GM12878 (cell line): ENCODE results near the gene AANAT. TPM values are rescaled to one million over a fixed set of nuclear protein-coding genes. Genes with fewer than 3 reads are reported as not detected.

Experiments
- ATAC-seq: fragments of 200-7000 bp; cut with Tn5 transposase; 3 replicates; pipeline ENCODE4 v1.9.1; 2020; ENCODE audit warnings: mild to moderate bottlenecking, moderate library complexity
- BruUV-seq: library from RNA; stranded (reverse); fragments of 400-500 nt; replicated peaks from 2 replicates; lab custom pipeline; 2021; lab: Mats Ljungman, UMichigan
- CTCF ChIA-PET: fragments of 300-600 bp; sonication (Branson Sonifier 250); formaldehyde crosslinking; extraction: SDS; loops from one replicate; lab custom pipeline; 2021; ENCODE audit warnings: inconsistent platforms; lab: Yijun Ruan, JAX
- POLR2A ChIA-PET: fragments of 350-600 bp; formaldehyde crosslinking; extraction: SDS; loops from one replicate; lab custom pipeline; 2021; ENCODE audit warnings: inconsistent platforms; lab: Charles Lee
- RAD21 ChIA-PET: fragments of 300-600 bp; sonication (Branson Sonifier 250); formaldehyde crosslinking; loops from one replicate; lab custom pipeline; 2023; ENCODE audit warnings: antibody characterized with exemption; ENCODE audit not compliant: unreplicated experiment; lab: Charles Lee
- SMC1A ChIA-PET: fragments of 300-600 bp; sonication (Branson Sonifier 250); formaldehyde crosslinking; loops from one replicate; lab custom pipeline; 2023; ENCODE audit not compliant: unreplicated experiment, uncharacterized antibody; lab: Charles Lee
- DNase-seq: peaks from one replicate; pipeline ENCODE4 v3.0.0-alpha.2; 2011; ENCODE audit warnings: low read depth, low spot score
- FAIRE-seq: peaks from 3 replicates; lab custom pipeline; 2011; peaks lifted over from hg19 to GRCh38; lab: Jason Lieb, UNC
- H2AFZ ChIP-seq: 2 replicates; pipeline ENCODE4 v1.6.0; 2011; ENCODE audit warnings: low read depth, low read length, control low read depth; ENCODE audit not compliant: control insufficient read depth
- H3K27ac ChIP-seq: 2 replicates; pipeline ENCODE4 v1.5.1; 2011; ENCODE audit warnings: control low read depth; ENCODE audit not compliant: control insufficient read depth, insufficient read depth
- H3K27me3 ChIP-seq, 2 experiments: replicated peaks in 1 of 2; 2 replicates each; pipeline versions ENCODE4 v1.6.0 to v1.6.1; 2011; ENCODE audit warnings: low read length in 1 of 2; ENCODE audit not compliant: control insufficient read depth in 2 of 2, insufficient read depth in 2 of 2
- H3K36me3 ChIP-seq, 2 experiments: 2 replicates each; pipeline ENCODE4 v1.5.1; 2011; ENCODE audit warnings: low read length in 1 of 2; ENCODE audit not compliant: control insufficient read depth in 2 of 2, insufficient read depth in 2 of 2
- H3K4me1 ChIP-seq: 2 replicates; pipeline ENCODE4 v1.6.1; 2011; ENCODE audit warnings: mild to moderate bottlenecking, low read length, moderate library complexity, mixed read lengths; ENCODE audit not compliant: control insufficient read depth, insufficient read depth
- H3K4me2 ChIP-seq: 2 replicates; pipeline ENCODE4 v1.6.0; 2011; ENCODE audit warnings: control low read depth; ENCODE audit not compliant: control insufficient read depth, insufficient read depth
- H3K4me3 ChIP-seq: fragments of 200-600 bp; sonication (generic); 2 replicates; pipeline ENCODE4 v1.5.1; 2016
- H3K79me2 ChIP-seq: 2 replicates; pipeline ENCODE4 v1.6.0; 2011; ENCODE audit warnings: low read length; ENCODE audit not compliant: control insufficient read depth, insufficient read depth
- H3K9ac ChIP-seq: 2 replicates; pipeline ENCODE4 v1.8.0; 2011; ENCODE audit warnings: low read length, control low read depth, mixed read lengths; ENCODE audit not compliant: control insufficient read depth, insufficient read depth
- H3K9me3 ChIP-seq: replicated peaks from 3 replicates; pipeline ENCODE4 v1.5.1; 2011; ENCODE audit warnings: mild to moderate bottlenecking, low read length; ENCODE audit not compliant: control insufficient read depth, insufficient read depth
- H4K20me1 ChIP-seq: 2 replicates; pipeline ENCODE4 v1.6.0; 2011; ENCODE audit not compliant: control insufficient read depth, insufficient read depth
- CUX1 ChIP-seq: IDR thresholded peaks from 2 replicates; pipeline ENCODE4 v1.6.1; 2012; ENCODE audit warnings: improper control_type of control experiment, low read depth, low read length; ENCODE audit not compliant: insufficient replicate concordance
- EED ChIP-seq: sonication (generic); IDR thresholded peaks from 2 replicates; pipeline ENCODE4 v1.6.1; 2016; ENCODE audit warnings: antibody characterized with exemption, low read depth
- IKZF1 ChIP-seq: fragments of 450-650 bp; conservative IDR thresholded peaks from 2 replicates; pipeline ENCODE4 v1.6.1; 2017; ENCODE audit warnings: antibody characterized with exemption, mild to moderate bottlenecking
- NR2F1 ChIP-seq: fragments of 450-650 bp; conservative IDR thresholded peaks from 2 replicates; pipeline ENCODE4 v1.6.1; 2017; ENCODE audit warnings: mild to moderate bottlenecking
- PRDM15 ChIP-seq: fragments of 450-650 bp; formaldehyde crosslinking; IDR thresholded peaks from 2 replicates; pipeline ENCODE4 v1.4.0; 2020; ENCODE audit warnings: mild to moderate bottlenecking, moderate library complexity
- RFX5 ChIP-seq: IDR thresholded peaks from 2 replicates; pipeline ENCODE4 v1.6.1; 2011; ENCODE audit warnings: low read depth, low read length, improper control_type of control experiment
- STAT3 ChIP-seq: IDR thresholded peaks from 2 replicates; pipeline ENCODE4 v1.6.1; 2011; ENCODE audit warnings: low read depth, low read length, improper control_type of control experiment
- WRNIP1 ChIP-seq: IDR thresholded peaks from 2 replicates; pipeline ENCODE4 v1.6.1; 2011; ENCODE audit warnings: low read depth, low read length, improper control_type of control experiment, borderline replicate concordance
- ZNF592 ChIP-seq: fragments of 450-650 bp; IDR thresholded peaks from 2 replicates; pipeline ENCODE4 v1.6.1; 2017; ENCODE audit warnings: mild to moderate bottlenecking, moderate library complexity
- WGBS: methylation state at CpG from one replicate; pipeline ENCODE4 v1.1.6; 2016; ENCODE audit warnings: low lambda C conversion rate; ENCODE audit not compliant: insufficient replicate concordance, insufficient coverage; ENCODE audit errors: missing lambda C conversion rate; 5-methylcytosine and 5-hydroxymethylcytosine counted together
- in situ Hi-C: fragments of 300-500 bp; cut with MboI; formaldehyde crosslinking; loops from 9 replicates; pipeline ENCODE4 v1.14.3; 2018; ENCODE audit warnings: mixed read lengths
- intact Hi-C: fragments of 100-400 bp; cut with micrococcal nuclease; formaldehyde crosslinking; loops from one replicate; pipeline ENCODE4 v1.14.2; 2022; ENCODE audit not compliant: unreplicated experiment
- polyA plus RNA-seq, 11 experiments: library from polyadenylated mRNA; depleted of rRNA in 4 of 11; unstranded in 6 of 11; stranded (reverse) in 5 of 11; fragments of >200 nt; fragmentation: Nextera tagmentation in 4 of 11; fragmentation: Illumina TruSeq in 1 of 11; extraction: Ambion mirVana in 4 of 11; extraction: Trizol in 1 of 11; gene quantifications; 1 replicate in 1 of 11; 2 replicates in 10 of 11; pipeline versions ENCODE4 v1.2.1 to v1.2.3, GENCODE V29; 2011 to 2016; ENCODE audit warnings: inconsistent platforms in 2 of 11, missing spikeins in 2 of 11, low read depth in 1 of 11
- total RNA-seq, 4 experiments: library from RNA; depleted of rRNA in 3 of 4; stranded (reverse); fragments of >200 nt in 3 of 4; fragmentation: Illumina TruSeq in 1 of 4; extraction: Trizol in 1 of 4; gene quantifications; 2 replicates each; pipeline versions ENCODE4 v1.2.1 to v1.2.3, GENCODE V29; 2013 to 2021

Gene AANAT
- total and polyA plus RNA-seq, 10 of the 15 experiments (the other 5 are each of a cell fraction or from before 2014, with no cell fraction given): 0.23 TPM; not detected in 9

GRCh38 chr17:76479515-76480060, 12.2 kb downstream of the AANAT start:
- Histone ChIP-seq H3K4me1 (peaks cover 43% of the 10 kb centered on the region), H3K27me3 (no peaks in the 10 kb centered on the region), H3K36me3 (peaks cover 2 to 5% of the 10 kb centered on the region in 2 experiments; a peak in 2 of 4 replicates), H2AFZ (no peak overlapping the region), H3K79me2 (peaks cover 8% of the 10 kb centered on the region; the same call in 1 of the 2 replicates), H3K27ac (no peak overlapping the region; the same call in 1 of the 2 replicates), H3K9ac (no peak overlapping the region; the same call in 1 of the 2 replicates), H3K4me2 (peak overlapping the region; percentile 54), H3K9me3 (no peaks in the 10 kb centered on the region), H4K20me1 (no peaks in the 10 kb centered on the region), H3K4me3 (no peak overlapping the region)
- in situ Hi-C loops: no loop called here
- no peak for FAIRE-seq
- no TSS peak for BruUV-seq
- RAD21 ChIA-PET: interaction anchor here (0.5 to 3.7 kb wide), 8 partner anchors 12 to 574 kb away, joined by 3 to 50 read pairs (median 6); partner anchors contain the start of genes AANAT and RHBDF2
- ATAC-seq: no peak
- DNase-seq: no peak
- POLR2A ChIA-PET: interaction anchor here (0.5 to 6.9 kb wide), 3 partner anchors 14 to 34 kb away, joined by 6 to 101 read pairs (median 49); partner anchors contain the start of gene RHBDF2
- SMC1A ChIA-PET: interaction anchor here (0.7 to 12.0 kb wide), 4 partner anchors 9 to 28 kb away, joined by 3 to 115 read pairs (median 28); partner anchors contain the start of gene RHBDF2
- CTCF ChIA-PET: interaction anchor here (0.7 to 3.8 kb wide), 9 partner anchors 13 to 33 kb away, joined by 3 to 33 read pairs (median 9); partner anchors contain the start of genes AANAT and RHBDF2
- 86% methylated on average over 14 of the region's 14 CpGs for WGBS
- intact Hi-C loops: no loop called here
- no peak for TF ChIP-seq IKZF1
- no peak for TF ChIP-seq ZNF592
- no peak for TF ChIP-seq PRDM15 (CRISPR knock-in tag)
- no peak for TF ChIP-seq STAT3
- no peak for TF ChIP-seq RFX5
- no peak for TF ChIP-seq CUX1
- no peak for TF ChIP-seq NR2F1
- TF ChIP-seq WRNIP1: no peak
- no peak for TF ChIP-seq EED
